Adrenal gland (tissue), 12 donors: ENCODE results near the gene NACC2. TPM values are rescaled to one million over a fixed set of nuclear protein-coding genes. Genes with fewer than 3 reads are reported as not detected.

Experiments used
- DNase-seq, 7 donors: peaks; one replicate each; pipeline ENCODE4 v3.0.0-alpha.2; 2019 to 2020
- H3K27ac ChIP-seq, 5 donors: fragments of 200-600 bp; sonication (generic) in 4 of 5; 1 replicate in 3 of 5; 2 replicates in 2 of 5; pipeline versions ENCODE4 v1.5.1 to v1.8.0; 2016 to 2020; ENCODE audit warnings: mild to moderate bottlenecking in 1 of 5
- H3K27me3 ChIP-seq: fragments of 200-600 bp; 2 replicates; pipeline ENCODE4 v1.8.0; 2021
- H3K36me3 ChIP-seq, 2 donors: fragments of 200-600 bp; replicated peaks in 1 of 2; 1 replicate in 1 of 2; 2 replicates in 1 of 2; pipeline versions ENCODE4 v1.5.1 to v1.8.0; 2018 to 2022
- H3K4me1 ChIP-seq, 2 donors: fragments of 200-600 bp; replicated peaks in 1 of 2; 1 replicate in 1 of 2; 2 replicates in 1 of 2; pipeline versions ENCODE4 v1.5.1 to v1.8.0; 2018 to 2021
- H3K4me3 ChIP-seq, 4 donors: fragments of 200-600 bp; sonication (generic) in 3 of 4; one replicate each; pipeline ENCODE4 v1.5.1; 2016 to 2018
- H3K9me3 ChIP-seq, 3 donors: fragments of 200-600 bp; sonication (generic) in 1 of 3; replicated peaks in 1 of 3; 1 replicate in 2 of 3; 2 replicates in 1 of 3; pipeline versions ENCODE4 v1.5.1 to v1.8.0; 2016 to 2021
- CTCF ChIP-seq, 6 experiments: fragments of 450-650 bp in 4 of 6; fragments of 200-600 bp in 2 of 6; sonication (generic) in 1 of 6; IDR thresholded peaks; 1 replicate in 5 of 6; 2 replicates in 1 of 6; pipeline versions ENCODE4 v1.5.1 to v1.8.0; 2016 to 2021; ENCODE audit warnings: antibody characterized with exemption in 6 of 6, mild to moderate bottlenecking in 2 of 6, moderate library complexity in 1 of 6
- POLR2A ChIP-seq, 2 donors: fragments of 450-650 bp; IDR thresholded peaks; one replicate each; pipeline ENCODE4 v1.6.1; 2017; ENCODE audit warnings: antibody characterized with exemption in 2 of 2, mild to moderate bottlenecking in 2 of 2, moderate library complexity in 1 of 2
- WGBS, 4 donors: extraction: QIAGEN DNeasy Blood & Tissue Kit in 2 of 4; methylation state at CpG; one replicate each; pipeline versions ENCODE4 v1.1.5 to v1.1.7; 2013 to 2017; 5-methylcytosine and 5-hydroxymethylcytosine counted together
- intact Hi-C, 2 donors: fragments of 100-400 bp; cut with DNase I; formaldehyde crosslinking; loops; one replicate each; pipeline versions ENCODE4 v1.14.1 to v1.15.0; 2022 to 2023
- polyA plus RNA-seq, 3 donors: library from polyadenylated mRNA; stranded (reverse); fragments of 200-250 nt in 2 of 3; fragments of 350-450 nt in 1 of 3; fragmentation: Illumina TruSeq in 1 of 3; extraction: RNeasy Lipid Tissue Mini Kit (QIAGEN cat#74804) in 1 of 3; gene quantifications; one replicate each; pipeline ENCODE4 v1.2.3, GENCODE V29; 2013 to 2014
- total RNA-seq, 9 donors: library from RNA; depleted of rRNA in 4 of 9; stranded (reverse); fragments of >200 nt in 4 of 9; fragments of 120-200 nt in 1 of 9; fragmentation: NEBNext Ultra II Directional in 1 of 9; extraction: Animal tissue kit (Norgen Biotek cat#: 25700) in 1 of 9; gene quantifications; one replicate each; pipeline versions ENCODE4 v1.1.0 to v1.2.4, GENCODE V29; 2013 to 2023
- donor health status: healthy with polysubstance abuse.
- donor health status: Bipolar disorder and iron deficiency.
- donor health status: DM: yes; HTN: yes; CAD: no.
- donor health status: DM: no; HTN: no; CAD: no.
- donor health status: DM: no; HTN: no; CAD: no.
- donor health status: DM: yes; HTN: yes; CAD: no.

The NACC2 gene
- total and polyA plus RNA-seq, 12 donors = 3.3 to 61.0 (median 35.3) TPM

- Histone ChIP-seq H3K9me3 (peaks cover 0 to 11% (median 0%) of the 10 kb centered on the region in 3 donors), H3K4me1 (peaks cover 0 to 7% of the 10 kb centered on the region in 2 donors), H3K4me3 (no peak overlapping the region), H3K36me3 (no peaks in the 10 kb centered on the region), H3K27ac (no peak overlapping the region), H3K27me3 (no peaks in the 10 kb centered on the region)
- intact Hi-C loops = no loop called here
- peak in 3 of 7 donors; percentile 5 to 27 (median 14) for DNase-seq
- 45 to 61% (median 52%) methylated on average over 6 of the region's 6 CpGs for WGBS, 4 donors
- no peak for TF ChIP-seq POLR2A (IDR thresholded peaks at IDR 0.05)
- TF ChIP-seq CTCF (IDR thresholded peaks at IDR 0.05) = no peak
These were observed 59.0 kb downstream of the NACC2 start for GRCh38 chr9:136036050-136036449.

- peaks cover 0 to 7% of the 10 kb centered on the region in 2 donors for H3K4me1 ChIP-seq
- H3K9me3 ChIP-seq = peaks cover 0 to 8% (median 0%) of the 10 kb centered on the region in 3 donors
- no peaks in the 10 kb centered on the region for H3K36me3 ChIP-seq
- WGBS, 4 donors = 82 to 87% (median 82%) methylated on average over 12 to 13 of the region's 13 CpGs
- no peak overlapping the region for H3K4me3 ChIP-seq
- intact Hi-C loops = no loop called here
- peak in 1 of 7 donors; percentile 5 for DNase-seq
- H3K27ac ChIP-seq = no peak overlapping the region
- TF ChIP-seq POLR2A (IDR thresholded peaks at IDR 0.05) (no peak), CTCF (IDR thresholded peaks at IDR 0.05) (no peak)
- no peaks in the 10 kb centered on the region for H3K27me3 ChIP-seq
These were observed 63.1 kb downstream of the NACC2 start for GRCh38 chr9:136031741-136032730.

GRCh38 chr9:136031094-136031493, 64.0 kb downstream of the NACC2 start:
- intact Hi-C loops = no loop called here
- Histone ChIP-seq H3K27ac (no peak overlapping the region), H3K4me1 (peaks cover 0 to 7% of the 10 kb centered on the region in 2 donors), H3K4me3 (no peak overlapping the region), H3K27me3 (no peaks in the 10 kb centered on the region), H3K9me3 (no peaks in the 10 kb centered on the region), H3K36me3 (no peaks in the 10 kb centered on the region)
- no peak for DNase-seq
- TF ChIP-seq POLR2A (IDR thresholded peaks at IDR 0.05) (no peak), CTCF (IDR thresholded peaks at IDR 0.05) (no peak)
- WGBS, 4 donors = 96 to 100% (median 97%) methylated on average over 8 of the region's 8 CpGs

GRCh38 chr9:136029556-136029955, 65.5 kb downstream of the NACC2 start:
- no peaks in the 10 kb centered on the region for H3K27me3 ChIP-seq
- TF ChIP-seq POLR2A (IDR thresholded peaks at IDR 0.05) (no peak), CTCF (IDR thresholded peaks at IDR 0.05) (no peak)
- H3K9me3 ChIP-seq = no peaks in the 10 kb centered on the region
- no peak overlapping the region for H3K27ac ChIP-seq
- intact Hi-C loops = no loop called here
- no peaks in the 10 kb centered on the region for H3K36me3 ChIP-seq
- no peak overlapping the region for H3K4me3 ChIP-seq
- H3K4me1 ChIP-seq = peaks cover 0 to 16% of the 10 kb centered on the region in 2 donors
- peak in 2 of 7 donors; percentile 0 to 4 for DNase-seq
- WGBS, 4 donors = 95 to 100% (median 96%) methylated on average over 1 to 12 of the region's 12 CpGs
